Measurements from ENCODE around the gene SLC9A8. TPM values are rescaled to one million over a fixed set of nuclear protein-coding genes. Genes with fewer than 3 reads are reported as not detected.
A peak's percentile ranks its signal among the peaks of the same experiment; 100 is the strongest.

Gene SLC9A8
- total and polyA plus RNA-seq, 2 experiments from 2014 or later, result 4.2 to 5.0 TPM

GRCh38 chr20:49831022-49831769 is 18.6 kb downstream of the SLC9A8 start:
- WGBS, 2 experiments (ENCODE audit: low coverage in 1 of 2, low lambda C conversion rate in 2 of 2, missing lambda C conversion rate in 2 of 2), result 92% methylated on average over 10 to 11 of the region's 11 CpGs
- Histone ChIP-seq H4K20me1 (ENCODE audit: insufficient read depth) (no peaks in the 10 kb centered on the region), H3K79me2 (ENCODE audit: insufficient read depth) (no peaks in the 10 kb centered on the region), H3K27ac (no peak overlapping the region), H2AFZ (no peak overlapping the region), H3K4me3 (no peak overlapping the region), H3K9me2 (ENCODE audit: insufficient read depth) (no peaks in the 10 kb centered on the region), H3K9me3 (ENCODE audit: low read depth) (no peaks in the 10 kb centered on the region), H3F3A (ENCODE audit: insufficient read depth) (0 out of 2 replicates have a peak, but pooled peaks cover 11% of the 10 kb centered on the region), H3K9ac (no peak overlapping the region), H3K4me1 (ENCODE audit: insufficient read depth) (peaks cover 13% of the 10 kb centered on the region), H3K36me3 (ENCODE audit: low read depth) (peaks cover 3% of the 10 kb centered on the region), H3K27me3 (replicated peaks; ENCODE audit: insufficient read depth) (no peaks in the 10 kb centered on the region), H3K4me2 (ENCODE audit: unreplicated experiment) (no peak overlapping the region)
- in situ Hi-C loops (cut with MboI), result loop anchor here (25.0 kb wide), 1 partner anchor 494 kb away; no protein-coding TSS in a partner anchor
- TF ChIP-seq EZH2 (IDR thresholded peaks at IDR 0.05; ENCODE audit: insufficient read depth, poor library complexity, severe bottlenecking), result no peak
- no peak for TF ChIP-seq EZH2phosphoT487 (IDR thresholded peaks at IDR 0.05; ENCODE audit: insufficient read depth, low read depth)
- DNase-seq, result no peak

DNA sequence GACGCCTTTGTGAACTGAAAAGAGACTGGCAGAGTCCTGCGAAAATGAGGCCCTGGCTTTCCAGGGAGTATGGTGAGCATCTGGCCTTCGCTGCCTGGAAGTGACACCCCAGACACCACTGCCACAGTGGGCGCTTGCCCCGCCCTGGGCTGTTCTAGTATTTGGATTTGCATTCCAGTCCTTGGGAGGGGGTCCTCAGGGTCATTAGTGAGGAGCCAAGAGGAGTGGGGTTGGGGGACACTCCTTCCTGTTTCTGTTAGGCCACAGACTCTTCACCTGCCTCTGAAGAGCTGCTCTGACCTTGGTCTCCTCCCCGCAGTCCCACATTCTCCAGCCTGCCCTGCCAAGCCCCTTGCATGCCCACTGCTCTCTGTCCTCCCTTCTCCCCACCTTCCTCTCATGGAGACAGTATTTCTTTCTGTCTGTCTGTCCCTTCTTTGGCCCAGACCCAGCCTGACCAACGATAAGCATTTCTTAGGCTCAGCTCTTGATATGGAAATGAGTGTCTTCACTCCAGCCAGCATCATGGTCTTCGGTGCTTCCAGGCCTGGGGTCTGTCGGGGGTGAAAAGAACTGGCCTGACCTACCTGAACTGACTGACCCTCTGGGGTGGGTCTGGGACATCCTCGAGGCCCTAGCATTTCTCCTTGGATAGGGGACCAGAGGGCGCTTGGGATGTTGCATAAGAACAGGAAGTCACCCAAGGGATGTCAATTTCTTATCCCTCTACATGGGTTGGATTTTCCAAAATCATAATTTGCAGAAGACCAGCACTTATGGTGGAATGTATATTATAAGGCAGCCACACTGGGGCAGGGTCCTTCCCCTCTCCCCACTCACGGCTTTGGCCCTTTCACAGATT is 19.4 kb downstream of the SLC9A8 start:
- no peaks in the 10 kb centered on the region for H3K27me3 ChIP-seq (replicated peaks; ENCODE audit: insufficient read depth)
- no peak overlapping the region for H3K4me2 ChIP-seq (ENCODE audit: unreplicated experiment)
- in situ Hi-C loops (cut with MboI), result loop anchor here (25.0 kb wide), 1 partner anchor 495 kb away; no protein-coding TSS in a partner anchor
- H3K4me1 ChIP-seq (ENCODE audit: insufficient read depth), result peaks cover 13% of the 10 kb centered on the region
- no peaks in the 10 kb centered on the region for H3K79me2 ChIP-seq (ENCODE audit: insufficient read depth)
- no peaks in the 10 kb centered on the region for H3K9me3 ChIP-seq (ENCODE audit: low read depth)
- 0 out of 2 replicates have a peak, but pooled peaks cover 11% of the 10 kb centered on the region for H3F3A ChIP-seq (ENCODE audit: insufficient read depth)
- no peak overlapping the region for H3K4me3 ChIP-seq
- WGBS, 2 experiments (ENCODE audit: low coverage in 1 of 2, low lambda C conversion rate in 2 of 2, missing lambda C conversion rate in 2 of 2), result 69% methylated on average over 12 of the region's 12 CpGs
- H3K36me3 ChIP-seq (ENCODE audit: low read depth), result peaks cover 3% of the 10 kb centered on the region
- TF ChIP-seq EZH2phosphoT487 (IDR thresholded peaks at IDR 0.05; ENCODE audit: insufficient read depth, low read depth) (no peak), EZH2 (IDR thresholded peaks at IDR 0.05; ENCODE audit: insufficient read depth, poor library complexity, severe bottlenecking) (no peak)
- H3K27ac ChIP-seq, result no peak overlapping the region
- no peak for DNase-seq
- no peak overlapping the region for H3K9ac ChIP-seq
- no peak overlapping the region for H2AFZ ChIP-seq
- H4K20me1 ChIP-seq (ENCODE audit: insufficient read depth), result no peaks in the 10 kb centered on the region
- H3K9me2 ChIP-seq (ENCODE audit: insufficient read depth), result no peaks in the 10 kb centered on the region

DNA sequence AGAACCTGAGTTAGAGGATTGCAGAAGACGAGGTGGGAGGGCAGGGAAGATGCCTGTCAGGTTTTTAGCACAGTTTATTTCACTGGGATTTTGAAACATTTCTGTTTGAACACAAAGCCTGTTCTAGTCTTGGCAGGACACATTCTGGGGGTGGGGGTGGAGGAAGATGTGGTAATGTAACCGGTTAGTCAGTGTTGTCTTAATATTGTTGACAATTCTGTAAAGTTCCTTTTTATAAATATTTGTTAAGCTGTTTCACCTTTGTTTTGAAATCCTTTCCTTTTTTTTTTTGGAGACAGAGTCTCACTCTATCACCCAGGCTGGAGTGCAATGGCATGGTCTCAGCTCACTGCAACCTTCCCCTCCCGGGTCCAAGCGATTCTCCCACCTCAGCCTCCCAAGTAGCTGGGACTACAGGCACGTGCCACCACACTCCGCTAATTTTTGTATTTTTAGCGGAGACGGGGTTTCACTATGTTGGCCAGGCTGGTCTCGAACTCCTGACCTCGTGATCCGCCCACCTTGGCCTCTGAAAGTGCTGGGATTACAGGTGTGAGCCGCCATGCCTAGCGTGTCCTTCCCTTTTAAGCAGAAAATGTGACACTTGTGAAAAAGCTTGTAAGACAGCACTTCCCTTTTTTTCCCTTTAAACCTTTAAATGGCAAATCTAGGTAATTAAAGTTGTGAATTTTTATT is 20.2 kb downstream of the SLC9A8 start:
- H3K36me3 ChIP-seq (ENCODE audit: low read depth), result peaks cover 3% of the 10 kb centered on the region; the same call in 1 of the 2 replicates
- H3K27ac ChIP-seq, result no peak overlapping the region
- no peak overlapping the region for H3K4me3 ChIP-seq
- no peak overlapping the region for H3K9ac ChIP-seq
- no peaks in the 10 kb centered on the region for H4K20me1 ChIP-seq (ENCODE audit: insufficient read depth)
- no peak overlapping the region for H2AFZ ChIP-seq
- peak; percentile 67 for DNase-seq
- no peaks in the 10 kb centered on the region for H3K9me3 ChIP-seq (ENCODE audit: low read depth)
- WGBS, 2 experiments (ENCODE audit: low coverage in 1 of 2, low lambda C conversion rate in 2 of 2, missing lambda C conversion rate in 2 of 2), result 79 to 83% methylated on average over 13 of the region's 13 CpGs
- no peaks in the 10 kb centered on the region for H3K27me3 ChIP-seq (replicated peaks; ENCODE audit: insufficient read depth)
- peaks cover 13% of the 10 kb centered on the region for H3K4me1 ChIP-seq (ENCODE audit: insufficient read depth)
- 0 out of 2 replicates have a peak, but pooled peaks cover 11% of the 10 kb centered on the region for H3F3A ChIP-seq (ENCODE audit: insufficient read depth)
- H3K79me2 ChIP-seq (ENCODE audit: insufficient read depth), result no peaks in the 10 kb centered on the region
- no peak overlapping the region for H3K4me2 ChIP-seq (ENCODE audit: unreplicated experiment)
- H3K9me2 ChIP-seq (ENCODE audit: insufficient read depth), result no peaks in the 10 kb centered on the region
- TF ChIP-seq EZH2 (IDR thresholded peaks at IDR 0.05; ENCODE audit: insufficient read depth, poor library complexity, severe bottlenecking) (no peak), EZH2phosphoT487 (IDR thresholded peaks at IDR 0.05; ENCODE audit: insufficient read depth, low read depth) (no peak)
- in situ Hi-C loops (cut with MboI), result loop anchor here (25.0 kb wide), 1 partner anchor 495 kb away; no protein-coding TSS in a partner anchor

DNA sequence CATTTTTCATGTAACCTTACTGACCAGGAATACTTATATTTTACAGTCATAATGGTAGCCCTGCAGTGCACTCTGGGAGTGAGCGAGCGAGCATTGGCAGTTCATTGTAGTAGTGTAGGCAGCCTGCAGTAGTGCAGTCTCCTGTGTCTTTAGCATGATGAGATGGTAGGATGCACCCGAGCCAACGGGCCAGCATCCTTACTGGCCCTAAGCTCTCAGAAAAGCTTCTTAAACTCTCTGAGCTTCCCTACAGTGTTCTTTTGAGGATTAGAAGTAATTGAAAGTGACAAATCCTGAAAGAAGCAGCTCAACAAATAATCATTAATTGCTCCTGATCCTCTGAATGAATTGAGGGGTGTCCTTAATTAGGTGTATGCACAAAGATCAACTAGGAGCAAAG is 20.9 kb downstream of the SLC9A8 start:
- Histone ChIP-seq H3K9me3 (ENCODE audit: low read depth) (no peaks in the 10 kb centered on the region), H3F3A (ENCODE audit: insufficient read depth) (0 out of 2 replicates have a peak, but pooled peaks cover 11% of the 10 kb centered on the region), H4K20me1 (ENCODE audit: insufficient read depth) (no peaks in the 10 kb centered on the region), H3K4me3 (no peak overlapping the region), H3K4me1 (ENCODE audit: insufficient read depth) (peaks cover 13% of the 10 kb centered on the region), H3K9ac (no peak overlapping the region), H3K27ac (no peak overlapping the region), H2AFZ (no peak overlapping the region), H3K79me2 (ENCODE audit: insufficient read depth) (no peaks in the 10 kb centered on the region), H3K27me3 (replicated peaks; ENCODE audit: insufficient read depth) (no peaks in the 10 kb centered on the region), H3K36me3 (ENCODE audit: low read depth) (peaks cover 3% of the 10 kb centered on the region; the same call in 1 of the 2 replicates), H3K4me2 (ENCODE audit: unreplicated experiment) (no peak overlapping the region), H3K9me2 (ENCODE audit: insufficient read depth) (no peaks in the 10 kb centered on the region)
- no peak for TF ChIP-seq EZH2 (IDR thresholded peaks at IDR 0.05; ENCODE audit: insufficient read depth, poor library complexity, severe bottlenecking)
- no peak for TF ChIP-seq EZH2phosphoT487 (IDR thresholded peaks at IDR 0.05; ENCODE audit: insufficient read depth, low read depth)
- in situ Hi-C loops (cut with MboI), result loop anchor here (25.0 kb wide), 1 partner anchor 496 kb away; no protein-coding TSS in a partner anchor
- DNase-seq, result no peak
- 98% methylated on average over 4 of the region's 4 CpGs for WGBS, 2 experiments (ENCODE audit: low coverage in 1 of 2, low lambda C conversion rate in 2 of 2, missing lambda C conversion rate in 2 of 2)
